Erythroblast (primary cell): ENCODE data around the gene RHOG.

Source experiments
- GATA1 ChIP-seq: IDR thresholded peaks from 2 replicates; pipeline ENCODE4 v1.6.1; 2011; ENCODE audit warnings: low read depth, mild to moderate bottlenecking, control low read depth, low read length, moderate library complexity
- POLR2A ChIP-seq: IDR thresholded peaks from 2 replicates; pipeline ENCODE4 v1.6.1; 2011; ENCODE audit warnings: mild to moderate bottlenecking, low read length

DNA sequence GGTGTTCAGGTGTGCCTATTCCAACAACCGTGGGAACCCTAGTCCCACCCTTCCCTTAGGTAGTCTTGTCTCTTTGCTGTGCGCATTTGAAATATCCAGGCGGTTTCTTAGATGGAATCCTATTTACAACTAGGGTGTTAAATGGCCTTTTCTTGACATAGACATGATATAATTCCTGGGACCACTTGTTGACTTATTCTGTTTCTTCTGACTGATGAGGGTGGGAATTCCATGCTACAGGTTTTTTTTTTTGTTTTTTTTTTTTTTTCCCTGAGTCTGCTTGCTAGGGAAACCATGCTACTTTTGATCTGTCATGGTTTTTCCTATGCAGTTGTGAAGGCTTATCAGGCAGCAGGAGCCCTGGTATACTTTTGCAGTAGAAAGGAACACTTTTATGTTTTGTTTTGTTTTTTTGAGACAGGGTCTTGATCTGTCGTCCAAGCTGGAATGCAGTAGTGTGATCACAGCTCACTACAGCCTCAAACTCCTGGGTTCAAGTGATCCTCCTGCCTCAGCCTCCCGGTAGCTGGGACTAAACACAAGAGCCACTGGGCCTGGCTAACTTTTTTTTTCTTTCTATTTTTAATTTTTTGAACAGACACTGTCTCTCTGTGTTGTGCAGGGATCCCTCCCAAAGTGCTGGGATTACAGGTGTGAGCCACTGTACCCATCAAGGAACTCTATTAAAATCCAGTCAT lies 16.2 kb upstream of the RHOG start:
- TF ChIP-seq POLR2A (no peak), GATA1 (no peak)
